Peyer's patch (tissue), 4 donors: ENCODE results near the gene GATAD2B.

Experiments
- POLR2A ChIP-seq, 2 donors: fragments of 450-650 bp; IDR thresholded peaks; one replicate each; pipeline ENCODE4 v1.5.1; 2017; ENCODE audit warnings: antibody characterized with exemption in 2 of 2, mild to moderate bottlenecking in 2 of 2, moderate library complexity in 2 of 2
- TF ChIP-seq, protein P1 (sequence below), 6 experiments: fragments of 450-650 bp in 4 of 6; fragments of 200-600 bp in 2 of 6; sonication (generic) in 1 of 6; IDR thresholded peaks; one replicate each; pipeline ENCODE4 v1.5.1; 2017 to 2019; ENCODE audit warnings: antibody characterized with exemption in 6 of 6, mild to moderate bottlenecking in 3 of 6, moderate library complexity in 1 of 6

DNA sequence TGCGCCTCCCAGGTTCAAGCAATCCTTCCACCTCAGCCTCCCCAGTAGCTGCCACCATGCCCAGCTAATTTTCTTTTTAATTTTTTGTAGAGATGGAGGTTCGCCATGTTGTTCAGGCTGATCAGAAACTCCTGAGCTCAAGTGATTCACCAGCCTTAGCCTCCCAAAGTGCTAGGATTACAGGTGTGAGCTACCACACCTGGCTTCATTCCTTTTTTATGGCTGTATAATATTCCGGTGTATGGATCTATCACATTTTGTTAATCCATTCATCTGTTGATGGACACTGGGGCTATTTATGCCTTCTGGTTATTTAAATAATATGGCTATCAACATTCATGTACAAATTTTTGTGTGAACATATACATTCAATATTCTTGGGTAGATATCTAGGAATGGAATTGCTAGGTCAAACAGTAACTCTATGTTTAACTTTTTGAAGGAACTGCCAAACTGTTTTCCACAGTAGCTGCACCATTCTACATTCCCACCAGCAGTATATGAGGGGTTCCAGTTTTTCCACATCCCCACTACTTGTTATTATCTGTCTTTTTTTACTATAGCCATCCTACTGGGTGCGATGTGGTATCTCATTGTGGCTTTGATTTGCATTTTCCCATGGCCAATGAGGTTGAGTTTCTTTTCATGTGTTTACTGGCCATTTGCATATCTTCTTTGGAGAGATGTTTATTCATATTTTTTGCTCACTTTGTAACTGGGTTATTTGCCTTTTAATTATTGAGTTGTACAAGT is 136.6 kb downstream of the GATAD2B start:
- TF ChIP-seq, protein P1, sequence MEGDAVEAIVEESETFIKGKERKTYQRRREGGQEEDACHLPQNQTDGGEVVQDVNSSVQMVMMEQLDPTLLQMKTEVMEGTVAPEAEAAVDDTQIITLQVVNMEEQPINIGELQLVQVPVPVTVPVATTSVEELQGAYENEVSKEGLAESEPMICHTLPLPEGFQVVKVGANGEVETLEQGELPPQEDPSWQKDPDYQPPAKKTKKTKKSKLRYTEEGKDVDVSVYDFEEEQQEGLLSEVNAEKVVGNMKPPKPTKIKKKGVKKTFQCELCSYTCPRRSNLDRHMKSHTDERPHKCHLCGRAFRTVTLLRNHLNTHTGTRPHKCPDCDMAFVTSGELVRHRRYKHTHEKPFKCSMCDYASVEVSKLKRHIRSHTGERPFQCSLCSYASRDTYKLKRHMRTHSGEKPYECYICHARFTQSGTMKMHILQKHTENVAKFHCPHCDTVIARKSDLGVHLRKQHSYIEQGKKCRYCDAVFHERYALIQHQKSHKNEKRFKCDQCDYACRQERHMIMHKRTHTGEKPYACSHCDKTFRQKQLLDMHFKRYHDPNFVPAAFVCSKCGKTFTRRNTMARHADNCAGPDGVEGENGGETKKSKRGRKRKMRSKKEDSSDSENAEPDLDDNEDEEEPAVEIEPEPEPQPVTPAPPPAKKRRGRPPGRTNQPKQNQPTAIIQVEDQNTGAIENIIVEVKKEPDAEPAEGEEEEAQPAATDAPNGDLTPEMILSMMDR (IDR thresholded peaks at IDR 0.05) = no peak
- TF ChIP-seq POLR2A (IDR thresholded peaks at IDR 0.05) = no peak
